ENCODE data around the gene EML6. TPM values are rescaled to one million over a fixed set of nuclear protein-coding genes. Genes with fewer than 3 reads are reported as not detected.

The EML6 gene
- total RNA-seq, 4 donors from 2014 or later = 2.7 to 42.5 (median 11.9) TPM

GRCh38 chr2:54936766-54937165 is 213.3 kb downstream of the EML6 start:
- intact Hi-C loops (cut with DNase I; ENCODE audit: low total_unique reads) (no loop called here), in situ Hi-C loops (cut with MboI; ENCODE audit: low sequenced_read_pairs in 4 of 4) (no loop called here)
- Histone ChIP-seq H3K4me1 (no peaks in the 10 kb centered on the region), H3K4me3 (no peak overlapping the region), H3K27me3 (no peaks in the 10 kb centered on the region), H3K36me3 (no peaks in the 10 kb centered on the region), H3K27ac (no peak overlapping the region), H3K9me3 (no peaks in the 10 kb centered on the region)
- no peak for TF ChIP-seq CTCF (IDR thresholded peaks at IDR 0.05 in 4 of 5, conservative IDR thresholded peaks at IDR 0.05 in 1 of 5)
- no peak for TF ChIP-seq POLR2A (IDR thresholded peaks at IDR 0.05)
- DNase-seq = no peak
- ATAC-seq = no peak

GRCh38 chr2:54939446-54940118 is 216.1 kb downstream of the EML6 start:
- intact Hi-C loops (cut with DNase I; ENCODE audit: low total_unique reads) (no loop called here), in situ Hi-C loops (cut with MboI; ENCODE audit: low sequenced_read_pairs in 4 of 4) (no loop called here)
- DNase-seq (no peak), ATAC-seq (no peak)
- no peak overlapping the region for H3K27ac ChIP-seq
- no peak overlapping the region for H3K4me3 ChIP-seq
- no peaks in the 10 kb centered on the region for H3K9me3 ChIP-seq
- TF ChIP-seq CTCF (IDR thresholded peaks at IDR 0.05 in 4 of 5, conservative IDR thresholded peaks at IDR 0.05 in 1 of 5) = no peak
- TF ChIP-seq POLR2A (IDR thresholded peaks at IDR 0.05) = no peak
- H3K4me1 ChIP-seq = no peaks in the 10 kb centered on the region
- no peaks in the 10 kb centered on the region for H3K36me3 ChIP-seq
- H3K27me3 ChIP-seq = no peaks in the 10 kb centered on the region

GRCh38 chr2:54940723-54941122 is 217.3 kb downstream of the EML6 start:
- peaks cover 2 to 4% of the 10 kb centered on the region in 2 donors for H3K4me1 ChIP-seq
- H3K4me3 ChIP-seq = no peak overlapping the region
- H3K36me3 ChIP-seq = no peaks in the 10 kb centered on the region
- intact Hi-C loops (cut with DNase I; ENCODE audit: low total_unique reads) (no loop called here), in situ Hi-C loops (cut with MboI; ENCODE audit: low sequenced_read_pairs in 4 of 4) (no loop called here)
- TF ChIP-seq CTCF (IDR thresholded peaks at IDR 0.05 in 4 of 5, conservative IDR thresholded peaks at IDR 0.05 in 1 of 5) (no peak), POLR2A (IDR thresholded peaks at IDR 0.05) (no peak)
- DNase-seq (no peak), ATAC-seq (no peak)
- H3K9me3 ChIP-seq = no peaks in the 10 kb centered on the region
- H3K27ac ChIP-seq = no peak overlapping the region
- H3K27me3 ChIP-seq = no peaks in the 10 kb centered on the region

- Histone ChIP-seq H3K27me3 (no peaks in the 10 kb centered on the region), H3K36me3 (no peaks in the 10 kb centered on the region), H3K4me1 (peaks cover 9 to 11% of the 10 kb centered on the region in 2 donors), H3K9me3 (no peaks in the 10 kb centered on the region), H3K4me3 (no peak overlapping the region), H3K27ac (no peak overlapping the region)
- no peak for TF ChIP-seq POLR2A (IDR thresholded peaks at IDR 0.05)
- no peak for TF ChIP-seq CTCF (IDR thresholded peaks at IDR 0.05 in 4 of 5, conservative IDR thresholded peaks at IDR 0.05 in 1 of 5)
- DNase-seq (no peak), ATAC-seq (no peak)
- in situ Hi-C loops (cut with MboI; ENCODE audit: low sequenced_read_pairs in 4 of 4) = no loop called here
- intact Hi-C loops (cut with DNase I; ENCODE audit: low total_unique reads) = no loop called here
Observed at GRCh38 chr2:54941248-54941984, 218.0 kb downstream of the EML6 start.

All from gastrocnemius medialis (tissue), 4 donors.